ENCODE data around the gene PPP1R27. TPM values are rescaled to one million over a fixed set of nuclear protein-coding genes. Genes with fewer than 3 reads are reported as not detected.

Gene PPP1R27
- total RNA-seq, 2 donors from 2014 or later: not detected

DNA sequence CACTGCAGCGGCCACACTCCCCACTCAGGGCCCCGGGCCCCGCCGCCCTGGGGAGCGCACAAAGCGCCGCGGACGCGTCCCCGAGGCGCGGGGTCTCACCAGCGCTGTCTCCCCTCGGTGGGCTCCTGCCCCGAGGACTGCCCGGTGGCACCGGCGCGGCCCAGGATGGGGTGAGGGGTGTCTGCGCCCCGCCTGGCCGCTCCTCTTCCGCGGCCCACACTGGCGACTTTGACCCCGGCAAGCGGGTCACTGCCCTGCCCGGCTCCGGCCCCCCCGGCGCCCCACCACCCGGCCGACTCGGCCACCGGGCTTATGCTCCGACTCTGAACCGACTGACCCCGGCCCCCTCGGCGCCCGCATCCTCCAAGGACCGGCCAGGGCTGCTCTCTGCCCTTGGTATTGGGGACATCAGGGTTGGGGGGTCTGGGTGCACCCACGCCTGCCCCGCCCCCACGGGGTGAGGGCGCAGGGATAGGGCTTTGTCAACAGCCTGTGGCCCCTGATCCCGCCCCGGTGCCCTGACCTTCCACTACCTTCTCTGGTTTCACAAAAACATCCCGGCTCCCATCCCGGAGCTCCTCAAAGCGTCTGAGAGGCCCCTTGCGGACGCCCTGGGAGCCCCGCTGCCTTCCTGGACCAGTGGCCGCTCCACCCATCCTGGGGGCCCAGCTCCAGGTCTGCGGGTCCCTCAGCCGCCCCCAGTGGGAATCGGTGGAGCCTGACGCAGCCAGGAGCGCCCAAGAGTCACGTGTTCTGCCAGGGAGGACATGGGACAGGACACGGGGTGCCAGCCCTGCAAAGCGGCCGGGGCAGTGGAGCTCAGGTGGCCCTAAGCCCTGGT lies 30.1 kb downstream of the PPP1R27 start:
- no peaks in the 10 kb centered on the region for H3K4me1 Mint-ChIP-seq
- no peaks in the 10 kb centered on the region for H3K36me3 Mint-ChIP-seq (ENCODE audit: low read depth)
- H3K4me3 ChIP-seq (ENCODE audit: low read length): no peak overlapping the region
- H3K4me1 ChIP-seq (ENCODE audit: control insufficient read depth, insufficient read depth, low read length): no peaks in the 10 kb centered on the region
- H3K27ac Mint-ChIP-seq: no peak overlapping the region
- H3K9me3 ChIP-seq (ENCODE audit: control insufficient read depth, low read length): peaks cover 7% of the 10 kb centered on the region
- no peak overlapping the region for H3K9ac ChIP-seq (ENCODE audit: extremely low read depth, low read length, poor library complexity, severe bottlenecking)
- H3K9me3 Mint-ChIP-seq: peaks cover 8% of the 10 kb centered on the region
- peak overlapping the region; percentile 46 for H3K4me3 Mint-ChIP-seq
- H3K36me3 ChIP-seq (ENCODE audit: control insufficient read depth, insufficient read depth, low read length): no peaks in the 10 kb centered on the region
- H3K27me3 Mint-ChIP-seq (ENCODE audit: insufficient read depth): peaks cover 76% of the 10 kb centered on the region
- WGBS, 2 experiments (ENCODE audit: insufficient coverage in 1 of 2, insufficient read length in 1 of 2): 11 to 14% methylated on average over 13 to 65 of the region's 65 CpGs
- peak; percentile 79 for DNase-seq
- no peak overlapping the region for H3K27ac ChIP-seq (ENCODE audit: low read depth, low read length)
- TF ChIP-seq, protein P1, sequence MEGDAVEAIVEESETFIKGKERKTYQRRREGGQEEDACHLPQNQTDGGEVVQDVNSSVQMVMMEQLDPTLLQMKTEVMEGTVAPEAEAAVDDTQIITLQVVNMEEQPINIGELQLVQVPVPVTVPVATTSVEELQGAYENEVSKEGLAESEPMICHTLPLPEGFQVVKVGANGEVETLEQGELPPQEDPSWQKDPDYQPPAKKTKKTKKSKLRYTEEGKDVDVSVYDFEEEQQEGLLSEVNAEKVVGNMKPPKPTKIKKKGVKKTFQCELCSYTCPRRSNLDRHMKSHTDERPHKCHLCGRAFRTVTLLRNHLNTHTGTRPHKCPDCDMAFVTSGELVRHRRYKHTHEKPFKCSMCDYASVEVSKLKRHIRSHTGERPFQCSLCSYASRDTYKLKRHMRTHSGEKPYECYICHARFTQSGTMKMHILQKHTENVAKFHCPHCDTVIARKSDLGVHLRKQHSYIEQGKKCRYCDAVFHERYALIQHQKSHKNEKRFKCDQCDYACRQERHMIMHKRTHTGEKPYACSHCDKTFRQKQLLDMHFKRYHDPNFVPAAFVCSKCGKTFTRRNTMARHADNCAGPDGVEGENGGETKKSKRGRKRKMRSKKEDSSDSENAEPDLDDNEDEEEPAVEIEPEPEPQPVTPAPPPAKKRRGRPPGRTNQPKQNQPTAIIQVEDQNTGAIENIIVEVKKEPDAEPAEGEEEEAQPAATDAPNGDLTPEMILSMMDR (conservative IDR thresholded peaks at IDR 0.05): no peak
- H3K27me3 ChIP-seq (ENCODE audit: control insufficient read depth, insufficient read depth, low read length, poor library complexity, severe bottlenecking): peaks cover 74% of the 10 kb centered on the region

- H3K4me1 ChIP-seq (ENCODE audit: control insufficient read depth, insufficient read depth, low read length): no peaks in the 10 kb centered on the region
- DNase-seq: no peak
- 3 to 6% methylated on average over 36 to 110 of the region's 110 CpGs for WGBS, 2 experiments (ENCODE audit: insufficient coverage in 1 of 2, insufficient read length in 1 of 2)
- Mint-ChIP-seq H3K36me3 (ENCODE audit: low read depth) (no peaks in the 10 kb centered on the region), H3K27me3 (ENCODE audit: insufficient read depth) (peaks cover 79% of the 10 kb centered on the region), H3K27ac (no peak within 1 kb of the TSS), H3K9me3 (peaks cover 15% of the 10 kb centered on the region), H3K4me1 (no peaks in the 10 kb centered on the region), H3K4me3 (peak within 1 kb of the TSS; percentile 46)
- TF ChIP-seq, protein P1 (conservative IDR thresholded peaks at IDR 0.05): no peak
- H3K27me3 ChIP-seq (ENCODE audit: control insufficient read depth, insufficient read depth, low read length, poor library complexity, severe bottlenecking): peaks cover 74% of the 10 kb centered on the region
- no peak within 1 kb of the TSS for H3K27ac ChIP-seq (ENCODE audit: low read depth, low read length)
- H3K9me3 ChIP-seq (ENCODE audit: control insufficient read depth, low read length): peaks cover 7% of the 10 kb centered on the region
- no peak within 1 kb of the TSS for H3K9ac ChIP-seq (ENCODE audit: extremely low read depth, low read length, poor library complexity, severe bottlenecking)
- no peaks in the 10 kb centered on the region for H3K36me3 ChIP-seq (ENCODE audit: control insufficient read depth, insufficient read depth, low read length)
- no peak within 1 kb of the TSS for H3K4me3 ChIP-seq (ENCODE audit: low read length)
Observed at GRCh38 chr17:81803728-81804558, 30.9 kb downstream of the PPP1R27 start, which contains the start of gene GCGR. Gene GCGR (plus strand): TSS chr17:81804150. CDS start chr17:81809019, 4,869 bp downstream.

DNA sequence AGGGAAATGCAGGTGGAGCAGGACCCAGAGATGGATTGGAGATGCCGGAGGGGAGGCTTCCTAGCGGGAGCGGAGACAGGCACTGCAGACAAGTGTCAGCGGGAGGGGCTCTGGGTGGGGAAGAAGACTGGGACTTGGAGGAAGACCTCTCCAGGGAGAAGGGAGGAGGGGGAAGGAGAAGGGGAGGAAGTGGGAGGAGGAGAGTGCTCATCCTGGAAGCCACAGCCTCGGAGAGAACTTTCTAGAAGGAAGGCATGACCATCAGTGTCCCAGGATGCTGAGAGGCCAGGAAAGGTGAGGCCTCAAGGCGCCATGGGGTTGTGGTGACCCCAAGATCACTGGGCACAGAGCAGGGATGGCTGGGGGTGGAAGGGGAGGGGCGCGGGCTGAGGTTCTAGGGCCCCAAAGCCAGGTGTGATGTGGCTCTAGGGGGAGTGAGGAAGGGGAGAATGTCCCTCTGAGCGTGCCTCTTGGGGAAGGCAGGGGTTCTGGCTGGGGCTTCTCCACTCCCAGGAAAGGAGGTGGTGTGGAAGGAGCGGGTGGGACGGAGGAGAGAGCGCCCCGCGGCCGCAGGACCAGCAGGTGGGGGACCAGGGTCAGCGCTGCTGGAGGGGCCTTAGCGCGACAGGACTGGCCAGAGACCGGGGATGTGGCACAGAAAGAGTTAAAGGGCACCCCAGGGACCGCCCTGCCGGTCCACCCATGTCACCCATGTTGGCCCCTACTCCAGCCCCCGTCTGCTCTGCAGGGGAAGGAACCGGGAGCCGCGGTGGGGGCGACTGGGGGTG lies 31.8 kb downstream of the PPP1R27 start:
- H3K4me1 ChIP-seq (ENCODE audit: control insufficient read depth, insufficient read depth, low read length): no peaks in the 10 kb centered on the region
- no peaks in the 10 kb centered on the region for H3K36me3 Mint-ChIP-seq (ENCODE audit: low read depth)
- WGBS, 2 experiments (ENCODE audit: insufficient coverage in 1 of 2, insufficient read length in 1 of 2): 29 to 46% methylated on average over 22 to 26 of the region's 26 CpGs
- peak overlapping the region; percentile 38 for H3K4me3 Mint-ChIP-seq
- H3K4me1 Mint-ChIP-seq: no peaks in the 10 kb centered on the region
- H3K9me3 ChIP-seq (ENCODE audit: control insufficient read depth, low read length): peaks cover 7% of the 10 kb centered on the region
- peaks cover 74% of the 10 kb centered on the region for H3K27me3 ChIP-seq (ENCODE audit: control insufficient read depth, insufficient read depth, low read length, poor library complexity, severe bottlenecking)
- TF ChIP-seq, protein P1 (conservative IDR thresholded peaks at IDR 0.05): no peak
- H3K27me3 Mint-ChIP-seq (ENCODE audit: insufficient read depth): peaks cover 75% of the 10 kb centered on the region
- H3K27ac ChIP-seq (ENCODE audit: low read depth, low read length): no peak overlapping the region
- H3K27ac Mint-ChIP-seq: no peak overlapping the region
- no peak overlapping the region for H3K4me3 ChIP-seq (ENCODE audit: low read length)
- peaks cover 18% of the 10 kb centered on the region for H3K9me3 Mint-ChIP-seq
- H3K36me3 ChIP-seq (ENCODE audit: control insufficient read depth, insufficient read depth, low read length): no peaks in the 10 kb centered on the region
- H3K9ac ChIP-seq (ENCODE audit: extremely low read depth, low read length, poor library complexity, severe bottlenecking): no peak overlapping the region
- DNase-seq: no peak
